GM12878 (cell line): ENCODE measurements around the gene DYSF. TPM values are rescaled to one million over a fixed set of nuclear protein-coding genes. Genes with fewer than 3 reads are reported as not detected.

Experiments used
- ATAC-seq: fragments of 200-7000 bp; cut with Tn5 transposase; 3 replicates; pipeline ENCODE4 v1.9.1; 2020; ENCODE audit warnings: mild to moderate bottlenecking, moderate library complexity
- BruUV-seq: library from RNA; stranded (reverse); fragments of 400-500 nt; replicated peaks from 2 replicates; lab custom pipeline; 2021; lab: Mats Ljungman, UMichigan
- CTCF ChIA-PET: fragments of 300-600 bp; sonication (Branson Sonifier 250); formaldehyde crosslinking; extraction: SDS; loops from one replicate; lab custom pipeline; 2021; ENCODE audit warnings: inconsistent platforms; lab: Yijun Ruan, JAX
- POLR2A ChIA-PET: fragments of 350-600 bp; formaldehyde crosslinking; extraction: SDS; loops from one replicate; lab custom pipeline; 2021; ENCODE audit warnings: inconsistent platforms; lab: Charles Lee
- RAD21 ChIA-PET: fragments of 300-600 bp; sonication (Branson Sonifier 250); formaldehyde crosslinking; loops from one replicate; lab custom pipeline; 2023; ENCODE audit warnings: antibody characterized with exemption; ENCODE audit not compliant: unreplicated experiment; lab: Charles Lee
- SMC1A ChIA-PET: fragments of 300-600 bp; sonication (Branson Sonifier 250); formaldehyde crosslinking; loops from one replicate; lab custom pipeline; 2023; ENCODE audit not compliant: unreplicated experiment, uncharacterized antibody; lab: Charles Lee
- DNase-seq: peaks from one replicate; pipeline ENCODE4 v3.0.0-alpha.2; 2011; ENCODE audit warnings: low read depth, low spot score
- FAIRE-seq: peaks from 3 replicates; lab custom pipeline; 2011; peaks lifted over from hg19 to GRCh38; lab: Jason Lieb, UNC
- H2AFZ ChIP-seq: 2 replicates; pipeline ENCODE4 v1.6.0; 2011; ENCODE audit warnings: low read depth, low read length, control low read depth; ENCODE audit not compliant: control insufficient read depth
- H3K27ac ChIP-seq: 2 replicates; pipeline ENCODE4 v1.5.1; 2011; ENCODE audit warnings: control low read depth; ENCODE audit not compliant: control insufficient read depth, insufficient read depth
- H3K27me3 ChIP-seq, 2 experiments: replicated peaks in 1 of 2; 2 replicates each; pipeline versions ENCODE4 v1.6.0 to v1.6.1; 2011; ENCODE audit warnings: low read length in 1 of 2; ENCODE audit not compliant: control insufficient read depth in 2 of 2, insufficient read depth in 2 of 2
- H3K36me3 ChIP-seq, 2 experiments: 2 replicates each; pipeline ENCODE4 v1.5.1; 2011; ENCODE audit warnings: low read length in 1 of 2; ENCODE audit not compliant: control insufficient read depth in 2 of 2, insufficient read depth in 2 of 2
- H3K4me1 ChIP-seq: 2 replicates; pipeline ENCODE4 v1.6.1; 2011; ENCODE audit warnings: mild to moderate bottlenecking, low read length, moderate library complexity, mixed read lengths; ENCODE audit not compliant: control insufficient read depth, insufficient read depth
- H3K4me2 ChIP-seq: 2 replicates; pipeline ENCODE4 v1.6.0; 2011; ENCODE audit warnings: control low read depth; ENCODE audit not compliant: control insufficient read depth, insufficient read depth
- H3K4me3 ChIP-seq: fragments of 200-600 bp; sonication (generic); 2 replicates; pipeline ENCODE4 v1.5.1; 2016
- H3K79me2 ChIP-seq: 2 replicates; pipeline ENCODE4 v1.6.0; 2011; ENCODE audit warnings: low read length; ENCODE audit not compliant: control insufficient read depth, insufficient read depth
- H3K9ac ChIP-seq: 2 replicates; pipeline ENCODE4 v1.8.0; 2011; ENCODE audit warnings: low read length, control low read depth, mixed read lengths; ENCODE audit not compliant: control insufficient read depth, insufficient read depth
- H3K9me3 ChIP-seq: replicated peaks from 3 replicates; pipeline ENCODE4 v1.5.1; 2011; ENCODE audit warnings: mild to moderate bottlenecking, low read length; ENCODE audit not compliant: control insufficient read depth, insufficient read depth
- H4K20me1 ChIP-seq: 2 replicates; pipeline ENCODE4 v1.6.0; 2011; ENCODE audit not compliant: control insufficient read depth, insufficient read depth
- ATF7 ChIP-seq: fragments of 450-650 bp; IDR thresholded peaks from 2 replicates; pipeline ENCODE4 v1.6.1; 2016; ENCODE audit warnings: low read depth, mild to moderate bottlenecking
- FOS ChIP-seq: IDR thresholded peaks from 3 replicates; pipeline ENCODE4 v1.6.1; 2011; ENCODE audit warnings: borderline replicate concordance; ENCODE audit not compliant: insufficient read length; ENCODE audit errors: extremely low read depth
- KDM1A ChIP-seq: fragments of 200-600 bp; sonication (generic); IDR thresholded peaks from 2 replicates; pipeline ENCODE4 v1.6.1; 2016; ENCODE audit warnings: borderline replicate concordance
- MYC ChIP-seq: IDR thresholded peaks from 2 replicates; pipeline ENCODE4 v1.6.1; 2011; ENCODE audit warnings: mild to moderate bottlenecking, low read length, moderate library complexity, inconsistent platforms; ENCODE audit not compliant: insufficient read depth, insufficient replicate concordance, insufficient read length, severe bottlenecking
- NFXL1 ChIP-seq: fragments of 450-650 bp; IDR thresholded peaks from 2 replicates; pipeline ENCODE4 v1.6.1; 2017; ENCODE audit warnings: antibody characterized with exemption, mild to moderate bottlenecking, borderline replicate concordance
- POLR2AphosphoS2 ChIP-seq: IDR thresholded peaks from 2 replicates; pipeline ENCODE4 v1.6.1; 2011; ENCODE audit warnings: low read depth, mild to moderate bottlenecking, low read length, improper control_type of control experiment, moderate library complexity
- RCOR1 ChIP-seq: conservative IDR thresholded peaks from 2 replicates; pipeline ENCODE4 v1.6.1; 2012; ENCODE audit warnings: low read depth, low read length, improper control_type of control experiment
- SPI1 ChIP-seq: IDR thresholded peaks from 2 replicates; pipeline ENCODE4 v1.6.1; 2011; ENCODE audit warnings: low read depth, mild to moderate bottlenecking, low read length, moderate library complexity, borderline replicate concordance; ENCODE audit not compliant: insufficient read depth
- YBX1 ChIP-seq: fragments of 450-650 bp; IDR thresholded peaks from 2 replicates; pipeline ENCODE4 v1.6.1; 2016; ENCODE audit warnings: antibody characterized with exemption
- WGBS: methylation state at CpG from one replicate; pipeline ENCODE4 v1.1.6; 2016; ENCODE audit warnings: low lambda C conversion rate; ENCODE audit not compliant: insufficient replicate concordance, insufficient coverage; ENCODE audit errors: missing lambda C conversion rate; 5-methylcytosine and 5-hydroxymethylcytosine counted together
- in situ Hi-C: fragments of 300-500 bp; cut with MboI; formaldehyde crosslinking; loops from 9 replicates; pipeline ENCODE4 v1.14.3; 2018; ENCODE audit warnings: mixed read lengths
- intact Hi-C: fragments of 100-400 bp; cut with micrococcal nuclease; formaldehyde crosslinking; loops from one replicate; pipeline ENCODE4 v1.14.2; 2022; ENCODE audit not compliant: unreplicated experiment
- polyA plus RNA-seq, 11 experiments: library from polyadenylated mRNA; depleted of rRNA in 4 of 11; unstranded in 6 of 11; stranded (reverse) in 5 of 11; fragments of >200 nt; fragmentation: Nextera tagmentation in 4 of 11; fragmentation: Illumina TruSeq in 1 of 11; extraction: Ambion mirVana in 4 of 11; extraction: Trizol in 1 of 11; gene quantifications; 1 replicate in 1 of 11; 2 replicates in 10 of 11; pipeline versions ENCODE4 v1.2.1 to v1.2.3, GENCODE V29; 2011 to 2016; ENCODE audit warnings: inconsistent platforms in 2 of 11, missing spikeins in 2 of 11, low read depth in 1 of 11
- total RNA-seq, 4 experiments: library from RNA; depleted of rRNA in 3 of 4; stranded (reverse); fragments of >200 nt in 3 of 4; fragmentation: Illumina TruSeq in 1 of 4; extraction: Trizol in 1 of 4; gene quantifications; 2 replicates each; pipeline versions ENCODE4 v1.2.1 to v1.2.3, GENCODE V29; 2013 to 2021
- TF ChIP-seq, protein P1 (sequence below): fragments of 450-650 bp; IDR thresholded peaks from 2 replicates; pipeline ENCODE4 v1.6.1; 2018; ENCODE audit warnings: mild to moderate bottlenecking, low read depth, moderate library complexity; ENCODE audit not compliant: partially characterized antibody
- TF ChIP-seq, protein P2 (sequence below): fragments of 450-650 bp; IDR thresholded peaks from 2 replicates; pipeline ENCODE4 v1.6.1; 2017; ENCODE audit warnings: mild to moderate bottlenecking, moderate library complexity

The DYSF gene
- total and polyA plus RNA-seq, 10 of the 15 experiments (the other 5 are each of a cell fraction or from before 2014, with no cell fraction given): under 0.01 to 0.15 (median 0.03) TPM; not detected in 7

DNA sequence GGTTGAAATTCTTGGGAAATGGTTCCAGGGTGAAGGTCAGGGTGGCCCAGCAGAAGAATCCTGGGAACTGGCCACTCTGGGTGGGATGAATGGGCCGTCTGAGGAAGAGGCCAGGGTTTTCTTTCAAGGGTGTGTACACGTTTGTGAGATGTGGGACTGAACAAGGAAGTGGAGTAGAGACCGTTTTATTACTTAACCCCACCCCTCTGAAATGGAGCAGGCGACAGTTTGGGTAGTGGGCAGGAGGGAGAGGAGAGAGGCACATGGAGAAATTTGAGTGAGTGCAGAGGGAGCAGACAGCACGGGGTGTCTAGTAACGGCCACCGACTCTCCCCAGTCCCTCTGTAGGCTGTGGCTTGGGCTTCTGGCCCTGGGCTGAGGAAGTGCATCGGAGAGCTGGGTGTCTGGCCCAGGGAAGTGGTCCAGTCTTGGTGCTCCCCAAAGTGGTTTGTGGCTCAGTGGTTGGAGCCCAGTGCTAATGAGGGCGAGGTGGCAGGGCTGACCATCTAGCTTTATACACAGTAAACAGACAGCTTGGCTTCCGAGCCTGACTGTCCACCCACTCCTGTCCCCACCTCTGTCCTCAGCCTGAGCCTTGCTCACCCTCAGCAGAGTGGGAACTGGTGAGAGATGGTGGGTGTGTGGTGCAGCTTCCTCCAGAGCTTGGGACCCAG lies 135.3 kb downstream of the DYSF start (continued):
- TF ChIP-seq, protein P1, sequence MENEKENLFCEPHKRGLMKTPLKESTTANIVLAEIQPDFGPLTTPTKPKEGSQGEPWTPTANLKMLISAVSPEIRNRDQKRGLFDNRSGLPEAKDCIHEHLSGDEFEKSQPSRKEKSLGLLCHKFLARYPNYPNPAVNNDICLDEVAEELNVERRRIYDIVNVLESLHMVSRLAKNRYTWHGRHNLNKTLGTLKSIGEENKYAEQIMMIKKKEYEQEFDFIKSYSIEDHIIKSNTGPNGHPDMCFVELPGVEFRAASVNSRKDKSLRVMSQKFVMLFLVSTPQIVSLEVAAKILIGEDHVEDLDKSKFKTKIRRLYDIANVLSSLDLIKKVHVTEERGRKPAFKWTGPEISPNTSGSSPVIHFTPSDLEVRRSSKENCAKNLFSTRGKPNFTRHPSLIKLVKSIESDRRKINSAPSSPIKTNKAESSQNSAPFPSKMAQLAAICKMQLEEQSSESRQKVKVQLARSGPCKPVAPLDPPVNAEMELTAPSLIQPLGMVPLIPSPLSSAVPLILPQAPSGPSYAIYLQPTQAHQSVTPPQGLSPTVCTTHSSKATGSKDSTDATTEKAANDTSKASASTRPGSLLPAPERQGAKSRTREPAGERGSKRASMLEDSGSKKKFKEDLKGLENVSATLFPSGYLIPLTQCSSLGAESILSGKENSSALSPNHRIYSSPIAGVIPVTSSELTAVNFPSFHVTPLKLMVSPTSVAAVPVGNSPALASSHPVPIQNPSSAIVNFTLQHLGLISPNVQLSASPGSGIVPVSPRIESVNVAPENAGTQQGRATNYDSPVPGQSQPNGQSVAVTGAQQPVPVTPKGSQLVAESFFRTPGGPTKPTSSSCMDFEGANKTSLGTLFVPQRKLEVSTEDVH: no peak

DNA sequence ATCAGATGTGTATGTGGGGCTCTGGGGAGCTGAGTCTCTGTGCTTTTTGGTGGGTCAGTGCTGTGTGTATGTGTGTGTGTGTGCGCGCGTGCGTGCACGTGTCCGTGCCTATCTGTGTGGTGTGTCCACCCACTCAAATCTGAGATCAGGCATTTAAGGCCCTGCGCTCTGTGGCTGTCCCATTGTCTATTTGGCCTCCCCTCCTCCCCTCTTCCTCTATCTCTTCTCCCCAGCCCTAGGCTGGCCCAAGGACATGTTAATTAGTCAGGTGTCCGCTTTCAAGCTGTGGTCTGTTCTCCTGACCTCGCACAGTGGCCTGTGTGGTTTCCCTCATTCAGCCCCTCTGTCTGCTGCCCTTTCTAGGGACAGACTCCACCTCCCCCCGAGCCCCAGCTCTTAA lies 136.4 kb downstream of the DYSF start:
- Histone ChIP-seq H4K20me1 (no peaks in the 10 kb centered on the region), H3K9ac (no peak overlapping the region), H2AFZ (no peak overlapping the region), H3K9me3 (no peaks in the 10 kb centered on the region), H3K27me3 (no peaks in the 10 kb centered on the region; a peak in 1 of 4 replicates), H3K4me3 (no peak overlapping the region), H3K4me1 (no peaks in the 10 kb centered on the region), H3K36me3 (no peaks in the 10 kb centered on the region), H3K27ac (no peak overlapping the region), H3K79me2 (no peaks in the 10 kb centered on the region), H3K4me2 (no peak overlapping the region)
- ChIA-PET RAD21 (no interaction called here), CTCF (interaction anchor here (0.7 kb wide), 1 partner anchor 1552 kb away, joined by 4 read pairs; no protein-coding TSS in a partner anchor), POLR2A (no interaction called here), SMC1A (interaction anchor here (0.7 kb wide), 1 partner anchor 19 kb away, joined by 3 read pairs; no protein-coding TSS in a partner anchor)
- DNase-seq (no peak), ATAC-seq (no peak), FAIRE-seq (no peak)
- intact Hi-C loops (no loop called here), in situ Hi-C loops (no loop called here)
- BruUV-seq: no TSS peak
- 49% methylated on average over 10 of the region's 10 CpGs for WGBS
- TF ChIP-seq ATF7: no peak
- TF ChIP-seq NFXL1: no peak
- TF ChIP-seq, protein P1: no peak
- TF ChIP-seq, protein P2, sequence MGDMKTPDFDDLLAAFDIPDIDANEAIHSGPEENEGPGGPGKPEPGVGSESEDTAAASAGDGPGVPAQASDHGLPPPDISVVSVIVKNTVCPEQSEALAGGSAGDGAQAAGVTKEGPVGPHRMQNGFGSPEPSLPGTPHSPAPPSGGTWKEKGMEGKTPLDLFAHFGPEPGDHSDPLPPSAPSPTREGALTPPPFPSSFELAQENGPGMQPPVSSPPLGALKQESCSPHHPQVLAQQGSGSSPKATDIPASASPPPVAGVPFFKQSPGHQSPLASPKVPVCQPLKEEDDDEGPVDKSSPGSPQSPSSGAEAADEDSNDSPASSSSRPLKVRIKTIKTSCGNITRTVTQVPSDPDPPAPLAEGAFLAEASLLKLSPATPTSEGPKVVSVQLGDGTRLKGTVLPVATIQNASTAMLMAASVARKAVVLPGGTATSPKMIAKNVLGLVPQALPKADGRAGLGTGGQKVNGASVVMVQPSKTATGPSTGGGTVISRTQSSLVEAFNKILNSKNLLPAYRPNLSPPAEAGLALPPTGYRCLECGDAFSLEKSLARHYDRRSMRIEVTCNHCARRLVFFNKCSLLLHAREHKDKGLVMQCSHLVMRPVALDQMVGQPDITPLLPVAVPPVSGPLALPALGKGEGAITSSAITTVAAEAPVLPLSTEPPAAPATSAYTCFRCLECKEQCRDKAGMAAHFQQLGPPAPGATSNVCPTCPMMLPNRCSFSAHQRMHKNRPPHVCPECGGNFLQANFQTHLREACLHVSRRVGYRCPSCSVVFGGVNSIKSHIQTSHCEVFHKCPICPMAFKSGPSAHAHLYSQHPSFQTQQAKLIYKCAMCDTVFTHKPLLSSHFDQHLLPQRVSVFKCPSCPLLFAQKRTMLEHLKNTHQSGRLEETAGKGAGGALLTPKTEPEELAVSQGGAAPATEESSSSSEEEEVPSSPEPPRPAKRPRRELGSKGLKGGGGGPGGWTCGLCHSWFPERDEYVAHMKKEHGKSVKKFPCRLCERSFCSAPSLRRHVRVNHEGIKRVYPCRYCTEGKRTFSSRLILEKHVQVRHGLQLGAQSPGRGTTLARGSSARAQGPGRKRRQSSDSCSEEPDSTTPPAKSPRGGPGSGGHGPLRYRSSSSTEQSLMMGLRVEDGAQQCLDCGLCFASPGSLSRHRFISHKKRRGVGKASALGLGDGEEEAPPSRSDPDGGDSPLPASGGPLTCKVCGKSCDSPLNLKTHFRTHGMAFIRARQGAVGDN: no peak
- no peak for TF ChIP-seq SPI1
- no peak for TF ChIP-seq FOS
- no peak for TF ChIP-seq YBX1
- no peak for TF ChIP-seq POLR2AphosphoS2
- TF ChIP-seq KDM1A: no peak
- no peak for TF ChIP-seq RCOR1
- no peak for TF ChIP-seq MYC
